Measurements from ENCODE around the gene SLIT3. TPM values are rescaled to one million over a fixed set of nuclear protein-coding genes. Genes with fewer than 3 reads are reported as not detected.

The SLIT3 gene
- total RNA-seq, 2 experiments from 2014 or later, result not detected

DNA sequence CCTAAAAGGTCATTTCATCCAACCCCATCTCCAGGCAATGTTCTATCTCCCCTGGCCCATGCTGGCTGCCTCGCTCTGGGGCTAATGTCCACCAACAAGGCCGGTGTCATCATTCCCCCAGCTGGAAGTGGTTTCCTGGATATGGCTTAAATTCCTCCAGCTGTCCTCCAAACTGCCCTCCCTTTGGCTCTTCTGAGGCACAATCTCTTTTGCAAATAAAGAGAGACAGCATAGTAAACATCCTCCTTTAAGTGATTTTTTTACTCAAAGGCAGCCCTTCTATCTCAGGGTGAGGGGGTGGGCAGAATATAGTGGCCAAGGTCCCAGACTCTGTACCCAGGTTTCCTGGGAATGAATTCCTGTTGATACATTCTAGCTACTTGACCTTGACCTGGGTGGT is 604.3 kb downstream of the SLIT3 start:
- Mint-ChIP-seq H3K27ac (no peak overlapping the region), H3K27me3 (no peaks in the 10 kb centered on the region), H3K4me3 (no peak overlapping the region), H3K36me3 (ENCODE audit: low read depth) (no peaks in the 10 kb centered on the region), H3K9me3 (no peaks in the 10 kb centered on the region), H3K4me1 (no peaks in the 10 kb centered on the region)
- ChIA-PET POLR2A (no interaction called here), CTCF (no interaction called here)
- no peak for DNase-seq

DNA sequence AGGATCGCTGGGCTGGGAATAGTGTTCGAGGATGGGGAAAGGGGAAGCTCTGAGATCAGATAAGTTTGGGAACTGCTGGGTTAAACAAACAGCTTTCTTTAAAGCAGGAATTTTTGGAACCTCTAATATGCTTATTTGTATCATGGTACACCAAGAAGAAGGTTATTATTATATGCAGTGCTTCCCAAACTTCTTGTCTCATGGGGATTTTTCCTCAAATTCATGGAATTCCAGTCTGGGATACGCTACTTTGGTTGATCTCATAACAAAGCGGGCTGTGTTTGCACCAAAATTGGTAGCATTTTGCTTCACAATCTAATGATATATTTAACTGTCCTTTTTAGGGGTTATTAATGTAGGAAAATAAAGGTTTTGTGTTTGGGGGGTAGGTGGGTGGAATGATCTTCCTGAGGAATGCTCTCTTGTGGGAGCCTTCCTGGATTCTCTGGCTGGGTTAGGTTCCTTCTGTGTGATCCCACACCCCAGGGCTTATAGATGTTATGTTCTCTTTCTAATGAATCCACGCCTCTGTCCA is 605.6 kb downstream of the SLIT3 start:
- H3K36me3 Mint-ChIP-seq (ENCODE audit: low read depth), result no peaks in the 10 kb centered on the region
- no peak overlapping the region for H3K27ac Mint-ChIP-seq
- ChIA-PET POLR2A (no interaction called here), CTCF (no interaction called here)
- H3K4me3 Mint-ChIP-seq, result no peak overlapping the region
- H3K27me3 Mint-ChIP-seq, result no peaks in the 10 kb centered on the region
- no peaks in the 10 kb centered on the region for H3K4me1 Mint-ChIP-seq
- H3K9me3 Mint-ChIP-seq, result no peaks in the 10 kb centered on the region
- no peak for DNase-seq

DNA sequence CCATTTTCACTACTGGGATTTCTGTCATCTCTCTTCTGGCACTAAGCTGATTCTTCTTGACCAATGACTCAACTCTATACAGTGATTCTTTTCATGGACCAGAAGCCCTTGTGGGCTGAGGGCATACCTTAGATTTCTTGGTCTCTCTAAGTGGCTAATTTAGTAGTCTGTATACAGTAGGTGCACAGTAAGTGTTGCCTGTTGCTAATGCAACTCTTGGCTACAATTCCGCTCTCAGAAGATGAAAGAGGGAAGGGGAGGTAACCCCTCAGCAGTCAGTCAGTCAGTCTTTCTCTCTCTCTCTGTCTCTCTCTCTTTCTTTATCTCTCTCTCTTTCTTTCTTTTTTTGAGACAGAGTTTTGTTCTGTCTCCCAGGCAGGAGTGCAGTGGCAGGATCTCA is 606.6 kb downstream of the SLIT3 start:
- Mint-ChIP-seq H3K4me1 (no peaks in the 10 kb centered on the region), H3K9me3 (no peaks in the 10 kb centered on the region), H3K4me3 (no peak overlapping the region), H3K36me3 (ENCODE audit: low read depth) (no peaks in the 10 kb centered on the region), H3K27me3 (no peaks in the 10 kb centered on the region), H3K27ac (no peak overlapping the region)
- POLR2A ChIA-PET, result no interaction called here
- CTCF ChIA-PET, result no interaction called here
- no peak for DNase-seq

DNA sequence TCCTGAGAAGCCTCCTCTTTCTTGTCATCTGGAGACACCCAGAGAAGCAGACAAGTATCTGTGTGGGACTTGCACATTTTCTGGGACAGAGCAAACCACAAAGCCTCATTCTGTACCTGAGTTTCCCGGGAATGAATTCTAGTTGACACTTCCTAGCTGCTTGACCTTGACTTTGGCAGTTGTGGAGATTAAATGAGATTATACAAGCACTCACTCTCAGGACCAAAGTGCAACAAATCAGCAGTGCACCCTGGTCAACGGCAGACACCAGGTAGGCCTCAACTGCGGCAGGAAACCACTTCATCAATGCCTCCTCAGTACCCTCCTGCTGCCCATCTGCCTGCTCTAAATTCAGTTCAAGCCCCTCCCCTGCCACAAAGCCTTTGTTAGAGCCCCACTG is 607.1 kb downstream of the SLIT3 start:
- no peak overlapping the region for H3K4me3 Mint-ChIP-seq
- no peaks in the 10 kb centered on the region for H3K27me3 Mint-ChIP-seq
- H3K9me3 Mint-ChIP-seq, result no peaks in the 10 kb centered on the region
- no peaks in the 10 kb centered on the region for H3K4me1 Mint-ChIP-seq
- no peak overlapping the region for H3K27ac Mint-ChIP-seq
- DNase-seq, result no peak
- H3K36me3 Mint-ChIP-seq (ENCODE audit: low read depth), result no peaks in the 10 kb centered on the region
- CTCF ChIA-PET, result no interaction called here
- POLR2A ChIA-PET, result no interaction called here

DNA sequence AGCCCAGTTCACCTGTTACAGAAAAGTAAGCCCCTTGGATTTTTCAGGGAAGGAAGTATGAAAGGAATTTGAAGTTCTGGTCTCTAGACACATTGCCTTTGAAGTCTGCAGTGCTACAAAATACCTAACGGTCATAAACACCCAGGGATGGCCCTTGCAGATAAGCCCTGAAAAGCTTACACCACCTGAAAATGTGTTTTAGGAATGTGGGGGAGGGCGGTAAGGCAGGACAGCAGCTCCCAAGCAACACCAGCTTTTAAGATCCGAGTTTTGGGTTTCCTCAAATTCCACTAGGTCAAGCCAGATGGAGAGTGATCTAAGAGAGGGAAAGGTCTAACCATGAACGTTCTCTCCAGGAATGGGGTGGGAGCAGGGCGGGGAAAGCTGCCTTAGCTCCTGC is 607.6 kb downstream of the SLIT3 start:
- ChIA-PET POLR2A (no interaction called here), CTCF (no interaction called here)
- no peaks in the 10 kb centered on the region for H3K36me3 Mint-ChIP-seq (ENCODE audit: low read depth)
- H3K9me3 Mint-ChIP-seq, result no peaks in the 10 kb centered on the region
- H3K27me3 Mint-ChIP-seq, result no peaks in the 10 kb centered on the region
- no peak overlapping the region for H3K27ac Mint-ChIP-seq
- no peaks in the 10 kb centered on the region for H3K4me1 Mint-ChIP-seq
- H3K4me3 Mint-ChIP-seq, result no peak overlapping the region
- no peak for DNase-seq

DNA sequence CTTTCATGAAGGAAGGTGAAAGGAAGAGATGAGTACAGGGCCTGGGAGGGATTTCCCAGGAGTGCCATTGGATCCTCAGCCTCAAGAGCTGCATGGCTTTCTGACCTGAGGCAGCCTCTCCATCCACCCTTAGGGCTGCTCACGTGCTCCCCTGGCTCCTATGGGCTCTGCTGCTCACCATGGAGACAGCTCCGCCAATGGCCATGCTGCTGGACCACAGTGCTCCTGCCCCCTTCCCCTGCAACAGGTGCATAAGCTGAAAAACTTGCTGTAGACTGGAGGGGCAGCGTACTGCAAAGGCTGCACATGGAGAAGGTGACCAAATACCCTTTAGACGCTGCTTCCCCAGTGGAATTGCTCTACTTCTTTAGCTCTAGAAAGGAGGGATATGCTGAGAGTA is 609.0 kb downstream of the SLIT3 start:
- H3K4me1 Mint-ChIP-seq, result no peaks in the 10 kb centered on the region
- POLR2A ChIA-PET, result no interaction called here
- no peak overlapping the region for H3K4me3 Mint-ChIP-seq
- H3K36me3 Mint-ChIP-seq (ENCODE audit: low read depth), result no peaks in the 10 kb centered on the region
- no peak for DNase-seq
- CTCF ChIA-PET, result no interaction called here
- no peaks in the 10 kb centered on the region for H3K9me3 Mint-ChIP-seq
- no peaks in the 10 kb centered on the region for H3K27me3 Mint-ChIP-seq
- H3K27ac Mint-ChIP-seq, result no peak overlapping the region

DNA sequence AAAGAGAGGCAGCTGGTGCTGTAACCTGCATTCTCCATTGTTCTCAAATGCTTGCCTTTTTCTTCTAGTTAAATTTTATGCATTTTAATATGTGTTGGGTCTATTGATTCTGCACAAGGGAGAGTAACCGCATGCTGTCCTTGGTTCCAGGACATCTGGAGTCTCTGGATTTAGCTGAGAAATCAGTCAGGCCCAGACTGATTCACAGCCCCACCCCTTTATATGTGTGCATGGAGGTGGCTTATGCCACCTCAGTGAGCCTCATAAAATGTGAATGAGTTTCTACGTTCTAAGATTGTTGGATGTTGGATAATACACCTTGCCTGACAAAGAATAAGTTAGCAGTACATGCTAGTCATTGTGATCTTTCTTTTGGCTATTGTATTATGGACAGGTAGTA is 611.7 kb downstream of the SLIT3 start:
- no peaks in the 10 kb centered on the region for H3K9me3 Mint-ChIP-seq
- no peak overlapping the region for H3K4me3 Mint-ChIP-seq
- H3K36me3 Mint-ChIP-seq (ENCODE audit: low read depth), result no peaks in the 10 kb centered on the region
- no peaks in the 10 kb centered on the region for H3K27me3 Mint-ChIP-seq
- ChIA-PET POLR2A (no interaction called here), CTCF (interaction anchor here (0.6 to 0.9 kb wide), 2 partner anchors 9 to 189 kb away, joined by 3 to 4 read pairs; no protein-coding TSS in a partner anchor)
- H3K4me1 Mint-ChIP-seq, result no peaks in the 10 kb centered on the region
- H3K27ac Mint-ChIP-seq, result no peak overlapping the region
- no peak for DNase-seq

DNA sequence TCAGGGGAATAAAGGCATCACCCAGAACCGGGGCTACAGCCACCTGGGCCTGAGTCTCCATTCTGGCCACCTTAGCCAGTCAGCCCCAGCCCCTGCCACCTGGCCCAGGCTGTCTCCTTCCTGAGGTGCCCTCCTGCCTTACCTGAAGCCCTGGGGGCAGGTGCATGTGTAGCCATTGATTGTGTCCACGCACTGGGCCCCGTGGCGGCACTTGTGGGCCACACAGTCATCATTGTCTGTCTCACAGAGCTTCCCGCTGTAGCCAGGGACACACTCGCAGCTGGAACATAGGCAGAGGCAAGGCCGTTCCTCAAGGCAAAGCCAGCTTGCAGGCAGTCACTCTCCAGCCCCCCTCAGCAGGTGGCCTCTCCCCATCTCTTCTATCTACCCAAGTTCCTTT is 614.1 kb downstream of the SLIT3 start:
- ChIA-PET POLR2A (no interaction called here), CTCF (no interaction called here)
- no peaks in the 10 kb centered on the region for H3K27me3 Mint-ChIP-seq
- no peak for DNase-seq
- H3K9me3 Mint-ChIP-seq, result no peaks in the 10 kb centered on the region
- H3K27ac Mint-ChIP-seq, result no peak overlapping the region
- H3K36me3 Mint-ChIP-seq (ENCODE audit: low read depth), result no peaks in the 10 kb centered on the region
- no peak overlapping the region for H3K4me3 Mint-ChIP-seq
- H3K4me1 Mint-ChIP-seq, result peaks cover 4% of the 10 kb centered on the region

DNA sequence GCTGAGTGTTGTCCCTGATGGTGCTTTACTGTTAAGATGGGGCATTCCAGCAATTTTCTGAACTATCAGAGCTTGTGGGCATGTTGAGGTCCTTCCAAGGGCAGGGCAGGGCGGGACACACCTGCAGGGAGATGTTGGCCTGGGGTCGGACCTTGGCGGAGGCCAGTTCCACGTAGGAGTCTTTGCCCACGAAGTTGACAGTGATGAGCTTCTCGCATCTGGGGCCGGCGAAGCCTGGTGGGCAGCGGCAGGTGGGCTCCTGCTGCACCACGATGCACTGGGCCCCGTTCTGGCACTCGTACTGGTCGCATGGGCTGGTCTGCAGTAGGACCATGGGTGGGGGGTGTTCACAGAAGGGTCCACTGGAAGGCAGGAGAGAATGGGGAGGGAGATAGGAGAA is 615.4 kb downstream of the SLIT3 start:
- H3K4me3 Mint-ChIP-seq, result no peak overlapping the region
- POLR2A ChIA-PET, result no interaction called here

DNA sequence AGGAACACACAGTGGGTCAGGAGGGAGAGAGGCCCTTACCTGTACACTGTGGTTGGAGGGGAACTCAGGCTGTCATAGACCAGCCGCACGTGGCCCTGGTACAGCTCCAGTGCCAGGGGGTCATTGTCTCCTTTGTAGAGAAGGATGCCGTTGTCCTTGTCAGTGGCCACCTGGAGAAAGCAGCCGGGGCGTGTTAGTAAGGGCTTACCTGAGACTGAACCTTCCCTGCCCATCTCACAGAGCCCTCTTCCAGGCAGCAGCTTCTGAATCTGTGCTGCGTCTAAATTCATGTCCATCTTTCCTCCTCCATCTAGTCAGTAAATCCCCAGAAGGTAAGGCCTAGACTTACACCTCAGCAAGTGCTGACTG is 617.0 kb downstream of the SLIT3 start:
- H3K36me3 Mint-ChIP-seq (ENCODE audit: low read depth), result no peaks in the 10 kb centered on the region
- POLR2A ChIA-PET, result no interaction called here
- no peaks in the 10 kb centered on the region for H3K27me3 Mint-ChIP-seq
- no peak overlapping the region for H3K27ac Mint-ChIP-seq
- no peaks in the 10 kb centered on the region for H3K9me3 Mint-ChIP-seq
- no peak overlapping the region for H3K4me3 Mint-ChIP-seq
- peaks cover 4% of the 10 kb centered on the region for H3K4me1 Mint-ChIP-seq
- no peak for DNase-seq
- CTCF ChIA-PET, result no interaction called here

More for the DNA sequence above, 615.4 kb downstream of the SLIT3 start:
- CTCF ChIA-PET, result no interaction called here
- H3K36me3 Mint-ChIP-seq (ENCODE audit: low read depth), result no peaks in the 10 kb centered on the region
- no peaks in the 10 kb centered on the region for H3K27me3 Mint-ChIP-seq
- no peak overlapping the region for H3K27ac Mint-ChIP-seq
- no peaks in the 10 kb centered on the region for H3K9me3 Mint-ChIP-seq
- DNase-seq, result no peak
- peaks cover 4% of the 10 kb centered on the region for H3K4me1 Mint-ChIP-seq

DNA sequence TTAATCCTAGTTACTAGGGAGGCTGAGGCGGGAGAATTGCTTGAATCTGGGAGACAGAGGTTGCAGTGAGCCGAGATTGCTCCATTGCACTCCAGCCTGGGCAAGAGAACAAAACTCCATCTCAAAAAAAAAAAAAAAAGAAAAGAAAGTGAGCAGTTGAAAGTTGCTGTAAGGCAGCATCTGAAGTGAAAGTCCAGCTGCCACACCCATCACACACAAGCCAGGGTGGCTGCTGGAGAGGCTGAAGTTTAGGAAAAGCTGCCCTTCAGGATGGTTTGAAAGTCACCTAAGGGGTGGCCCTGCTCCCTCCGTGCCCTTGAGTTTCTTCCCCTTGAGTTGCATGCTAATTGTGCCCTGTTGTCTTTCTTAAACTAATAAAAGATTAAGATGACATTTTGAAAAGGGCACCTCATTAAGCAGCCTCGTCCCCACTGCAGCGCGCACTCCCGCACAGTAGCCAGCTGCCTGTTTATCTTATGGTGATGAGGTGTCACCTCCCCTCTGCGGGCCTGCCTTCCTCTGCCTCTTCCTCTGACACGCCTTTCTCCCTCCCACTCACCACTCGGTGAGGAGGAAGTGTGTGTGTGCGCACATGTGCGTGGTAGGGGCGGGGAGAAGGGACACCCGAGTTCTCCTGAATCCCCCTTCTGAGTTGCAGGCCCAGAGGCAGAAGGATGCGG is 617.6 kb downstream of the SLIT3 start:
- no peak overlapping the region for H3K27ac Mint-ChIP-seq
- CTCF ChIA-PET, result no interaction called here
- H3K4me3 Mint-ChIP-seq, result no peak overlapping the region
- H3K36me3 Mint-ChIP-seq (ENCODE audit: low read depth), result no peaks in the 10 kb centered on the region
- POLR2A ChIA-PET, result no interaction called here
- H3K4me1 Mint-ChIP-seq, result peaks cover 4% of the 10 kb centered on the region
- peak; percentile 26 for DNase-seq
- no peaks in the 10 kb centered on the region for H3K9me3 Mint-ChIP-seq
- no peaks in the 10 kb centered on the region for H3K27me3 Mint-ChIP-seq

DNA sequence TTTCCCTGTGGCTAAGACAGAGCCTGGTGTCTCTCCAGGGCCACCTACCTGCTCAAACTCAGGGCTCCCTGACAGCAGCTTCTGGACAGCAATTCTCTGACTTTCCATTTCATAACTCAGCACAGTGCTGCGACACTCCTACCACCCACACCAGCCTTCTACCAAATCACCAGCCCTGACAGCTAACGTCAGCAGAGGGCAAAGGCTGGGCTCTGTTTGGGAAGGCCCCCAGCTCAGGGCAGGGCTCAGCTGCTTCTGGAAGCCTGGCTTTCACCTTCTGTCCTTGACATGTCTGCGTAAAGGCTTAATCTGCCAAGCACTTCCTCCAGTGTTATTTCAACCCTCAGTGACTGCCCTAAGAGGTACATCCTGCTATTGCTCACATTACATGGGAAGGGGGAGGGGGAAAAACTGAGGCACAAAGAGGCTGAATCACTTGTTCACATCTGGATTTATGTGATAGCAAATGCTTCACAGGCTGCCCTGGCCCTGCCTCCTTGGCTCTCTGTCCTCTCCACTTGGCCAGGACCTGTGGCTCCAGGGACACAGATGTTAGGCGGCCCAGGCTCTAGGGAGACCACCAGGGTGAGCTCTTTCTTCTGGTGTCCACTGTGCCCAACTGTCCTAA is 619.3 kb downstream of the SLIT3 start:
- ChIA-PET CTCF (no interaction called here), POLR2A (no interaction called here)
- H3K4me3 Mint-ChIP-seq, result no peak overlapping the region
- H3K9me3 Mint-ChIP-seq, result no peaks in the 10 kb centered on the region
- peaks cover 4% of the 10 kb centered on the region for H3K4me1 Mint-ChIP-seq
- no peaks in the 10 kb centered on the region for H3K27me3 Mint-ChIP-seq
- no peaks in the 10 kb centered on the region for H3K36me3 Mint-ChIP-seq (ENCODE audit: low read depth)
- no peak overlapping the region for H3K27ac Mint-ChIP-seq
- DNase-seq, result no peak

DNA sequence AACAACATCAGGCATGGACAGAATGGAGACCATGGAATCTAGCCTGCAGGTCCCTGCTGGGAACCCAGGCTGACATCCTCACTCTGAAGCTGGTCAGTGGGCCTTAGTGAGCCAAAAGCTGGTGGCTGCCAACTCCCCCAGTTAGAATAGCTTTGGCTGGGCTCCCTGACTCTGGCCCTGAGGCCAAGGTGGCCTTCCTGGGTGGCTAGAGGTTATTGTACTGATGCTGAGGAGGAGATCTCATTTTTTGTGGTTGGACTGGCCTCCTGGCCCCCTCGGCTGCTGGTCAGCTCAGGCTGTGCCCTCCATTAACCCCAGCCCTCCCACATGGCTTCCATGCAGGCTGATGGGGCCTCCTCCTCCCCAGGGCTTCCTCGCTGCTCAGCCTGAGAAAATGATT is 620.5 kb downstream of the SLIT3 start:
- DNase-seq, result no peak
- no peaks in the 10 kb centered on the region for H3K27me3 Mint-ChIP-seq
- no peaks in the 10 kb centered on the region for H3K9me3 Mint-ChIP-seq
- CTCF ChIA-PET, result interaction anchor here (1.0 to 2.2 kb wide), 4 partner anchors 9 to 307 kb away, joined by 3 to 6 read pairs (median 4); no protein-coding TSS in a partner anchor
- no peaks in the 10 kb centered on the region for H3K36me3 Mint-ChIP-seq (ENCODE audit: low read depth)
- H3K27ac Mint-ChIP-seq, result no peak overlapping the region
- peaks cover 4% of the 10 kb centered on the region for H3K4me1 Mint-ChIP-seq
- H3K4me3 Mint-ChIP-seq, result no peak overlapping the region
- POLR2A ChIA-PET, result no interaction called here

DNA sequence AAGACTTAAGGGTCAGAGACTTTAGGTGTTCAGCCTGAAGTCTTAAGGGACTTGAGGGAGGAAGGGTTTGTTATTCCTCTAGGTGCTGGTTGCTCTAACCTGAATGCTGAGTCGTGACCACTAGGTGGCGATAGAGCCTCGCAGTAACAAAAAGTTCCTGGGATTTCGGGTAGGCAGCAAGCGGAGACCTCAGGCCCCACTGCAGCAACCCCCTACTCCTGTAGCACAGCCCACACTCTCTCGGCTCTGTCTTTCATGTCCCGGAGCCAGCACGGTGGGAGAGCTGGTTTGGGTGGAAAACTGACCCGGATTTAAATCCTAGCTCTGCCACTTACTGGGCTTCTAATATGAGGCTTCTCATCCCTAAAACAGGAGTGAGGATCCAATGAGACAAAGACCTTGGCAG is 621.4 kb downstream of the SLIT3 start:
- Mint-ChIP-seq H3K9me3 (no peaks in the 10 kb centered on the region), H3K27me3 (no peaks in the 10 kb centered on the region), H3K4me1 (peaks cover 4% of the 10 kb centered on the region), H3K4me3 (no peak overlapping the region), H3K27ac (no peak overlapping the region), H3K36me3 (ENCODE audit: low read depth) (no peaks in the 10 kb centered on the region)
- POLR2A ChIA-PET, result no interaction called here
- CTCF ChIA-PET, result interaction anchor here (1.0 to 2.2 kb wide), 5 partner anchors 8 to 623 kb away, joined by 3 to 6 read pairs (median 4); no protein-coding TSS in a partner anchor
- peak; percentile 62 for DNase-seq
